Measurements from ENCODE around the gene LRRC17. TPM values are rescaled to one million over a fixed set of nuclear protein-coding genes. Genes with fewer than 3 reads are reported as not detected.

The LRRC17 gene
- total and polyA plus RNA-seq, 9 of the 15 experiments (the other 6 are each of a cell fraction or from before 2014, with no cell fraction given) = 0.03 to 0.18 (median 0.12) TPM; not detected in 5

- TF ChIP-seq BRF2 (IDR thresholded peaks at IDR 0.05; ENCODE audit: borderline replicate concordance, insufficient read depth, insufficient read length) = no peak
- TF ChIP-seq, protein P1, sequence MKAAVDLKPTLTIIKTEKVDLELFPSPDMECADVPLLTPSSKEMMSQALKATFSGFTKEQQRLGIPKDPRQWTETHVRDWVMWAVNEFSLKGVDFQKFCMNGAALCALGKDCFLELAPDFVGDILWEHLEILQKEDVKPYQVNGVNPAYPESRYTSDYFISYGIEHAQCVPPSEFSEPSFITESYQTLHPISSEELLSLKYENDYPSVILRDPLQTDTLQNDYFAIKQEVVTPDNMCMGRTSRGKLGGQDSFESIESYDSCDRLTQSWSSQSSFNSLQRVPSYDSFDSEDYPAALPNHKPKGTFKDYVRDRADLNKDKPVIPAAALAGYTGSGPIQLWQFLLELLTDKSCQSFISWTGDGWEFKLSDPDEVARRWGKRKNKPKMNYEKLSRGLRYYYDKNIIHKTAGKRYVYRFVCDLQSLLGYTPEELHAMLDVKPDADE (conservative IDR thresholded peaks at IDR 0.05; ENCODE audit: control insufficient read depth, low read depth, low read length) = no peak
- TF ChIP-seq ZNF212 (CRISPR knock-in tag; IDR thresholded peaks at IDR 0.05) = no peak
- peak; percentile 87 to 92 for TF ChIP-seq FOXK2 (conservative IDR thresholded peaks at IDR 0.05 in 1 of 2, IDR thresholded peaks at IDR 0.05 in 1 of 2; ENCODE audit: low read depth in 2 of 2)
- no peak for TF ChIP-seq BRCA1 (IDR thresholded peaks at IDR 0.05)
- no peak for TF ChIP-seq BRCA1 (CRISPR knock-in tag; IDR thresholded peaks at IDR 0.05)
- 0 out of 2 replicates have a peak, but pooled peaks have one; percentile 25 for TF ChIP-seq BCL6 (CRISPR knock-in tag; IDR thresholded peaks at IDR 0.05)
- TF ChIP-seq JUND (IDR thresholded peaks at IDR 0.05; ENCODE audit: borderline replicate concordance, low read depth, low read length) = peak; percentile 97
- peak; percentile 97 for TF ChIP-seq JUND (tag; IDR thresholded peaks at IDR 0.05; ENCODE audit: borderline replicate concordance, low read depth, low read length)
- TF ChIP-seq, protein P2, sequence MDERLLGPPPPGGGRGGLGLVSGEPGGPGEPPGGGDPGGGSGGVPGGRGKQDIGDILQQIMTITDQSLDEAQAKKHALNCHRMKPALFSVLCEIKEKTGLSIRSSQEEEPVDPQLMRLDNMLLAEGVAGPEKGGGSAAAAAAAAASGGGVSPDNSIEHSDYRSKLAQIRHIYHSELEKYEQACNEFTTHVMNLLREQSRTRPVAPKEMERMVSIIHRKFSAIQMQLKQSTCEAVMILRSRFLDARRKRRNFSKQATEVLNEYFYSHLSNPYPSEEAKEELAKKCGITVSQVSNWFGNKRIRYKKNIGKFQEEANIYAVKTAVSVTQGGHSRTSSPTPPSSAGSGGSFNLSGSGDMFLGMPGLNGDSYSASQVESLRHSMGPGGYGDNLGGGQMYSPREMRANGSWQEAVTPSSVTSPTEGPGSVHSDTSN (CRISPR knock-in tag; IDR thresholded peaks at IDR 0.05; ENCODE audit: low read depth) = no peak
- TF ChIP-seq, protein P2 (tag; conservative IDR thresholded peaks at IDR 0.05; ENCODE audit: low read depth) = 0 out of 2 replicates have a peak, but pooled peaks have one; percentile 6
- TF ChIP-seq USF2 (CRISPR knock-in tag; IDR thresholded peaks at IDR 0.05) = no peak
- TF ChIP-seq E2F5 (CRISPR knock-in tag; IDR thresholded peaks at IDR 0.05) = no peak
- TF ChIP-seq, protein P3, sequence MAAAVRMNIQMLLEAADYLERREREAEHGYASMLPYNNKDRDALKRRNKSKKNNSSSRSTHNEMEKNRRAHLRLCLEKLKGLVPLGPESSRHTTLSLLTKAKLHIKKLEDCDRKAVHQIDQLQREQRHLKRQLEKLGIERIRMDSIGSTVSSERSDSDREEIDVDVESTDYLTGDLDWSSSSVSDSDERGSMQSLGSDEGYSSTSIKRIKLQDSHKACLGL (CRISPR knock-in tag; IDR thresholded peaks at IDR 0.05; ENCODE audit: borderline replicate concordance, poor library complexity, severe bottlenecking) = no peak
- no peak for TF ChIP-seq TFAM (CRISPR knock-in tag; conservative IDR thresholded peaks at IDR 0.05)
- TF ChIP-seq MCM2 (IDR thresholded peaks at IDR 0.05; ENCODE audit: low read depth) = no peak
- peak; percentile 88 for TF ChIP-seq NFATC3 (IDR thresholded peaks at IDR 0.05)
- peak; percentile 88 for TF ChIP-seq MTA2 (IDR thresholded peaks at IDR 0.05; ENCODE audit: low read depth)
- TF ChIP-seq, protein P4, sequence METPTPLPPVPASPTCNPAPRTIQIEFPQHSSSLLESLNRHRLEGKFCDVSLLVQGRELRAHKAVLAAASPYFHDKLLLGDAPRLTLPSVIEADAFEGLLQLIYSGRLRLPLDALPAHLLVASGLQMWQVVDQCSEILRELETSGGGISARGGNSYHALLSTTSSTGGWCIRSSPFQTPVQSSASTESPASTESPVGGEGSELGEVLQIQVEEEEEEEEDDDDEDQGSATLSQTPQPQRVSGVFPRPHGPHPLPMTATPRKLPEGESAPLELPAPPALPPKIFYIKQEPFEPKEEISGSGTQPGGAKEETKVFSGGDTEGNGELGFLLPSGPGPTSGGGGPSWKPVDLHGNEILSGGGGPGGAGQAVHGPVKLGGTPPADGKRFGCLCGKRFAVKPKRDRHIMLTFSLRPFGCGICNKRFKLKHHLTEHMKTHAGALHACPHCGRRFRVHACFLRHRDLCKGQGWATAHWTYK (CRISPR knock-in tag; IDR thresholded peaks at IDR 0.05) = peak; percentile 64
These were observed 80.3 kb downstream of the LRRC17 start (continued) for GRCh38 chr7:102992938-102993717.
